Erythroblast (primary cell): ENCODE data around the gene TSPEAR.

Experiments used
- GATA1 ChIP-seq: IDR thresholded peaks from 2 replicates; pipeline ENCODE4 v1.6.1; 2011; ENCODE audit warnings: low read depth, mild to moderate bottlenecking, control low read depth, low read length, moderate library complexity
- POLR2A ChIP-seq: IDR thresholded peaks from 2 replicates; pipeline ENCODE4 v1.6.1; 2011; ENCODE audit warnings: mild to moderate bottlenecking, low read length

GRCh38 chr21:44462834-44463200 lies 248.6 kb downstream of the TSPEAR start:
- TF ChIP-seq POLR2A (no peak), GATA1 (no peak)
